Heart left ventricle (tissue), 16 donors: ENCODE measurements around the gene BICDL1. TPM values are rescaled to one million over a fixed set of nuclear protein-coding genes. Genes with fewer than 3 reads are reported as not detected.

Experiments
- ATAC-seq, 4 donors: fragments of 200-7000 bp; cut with Tn5 transposase; one replicate each; pipeline ENCODE4 v1.9.1; 2020 to 2022; ENCODE audit warnings: moderate library complexity in 4 of 4, mild to moderate bottlenecking in 3 of 4, moderate number of reproducible peaks in 1 of 4
- DNase-seq, 5 donors: peaks; one replicate each; pipeline ENCODE4 v3.0.0-alpha.2; 2020
- H3K27ac ChIP-seq, 12 donors: fragments of 200-600 bp; sonication (generic) in 4 of 12; one replicate each; pipeline versions ENCODE4 v1.5.0 to v1.8.0; 2016 to 2022; ENCODE audit warnings: mild to moderate bottlenecking in 2 of 12
- H3K27me3 ChIP-seq, 9 donors: fragments of 200-600 bp; sonication (generic) in 2 of 9; one replicate each; pipeline versions ENCODE4 v1.5.1 to v1.8.0; 2016 to 2022; ENCODE audit warnings: mild to moderate bottlenecking in 3 of 9
- H3K36me3 ChIP-seq, 9 donors: fragments of 200-600 bp; sonication (generic) in 2 of 9; one replicate each; pipeline versions ENCODE4 v1.5.0 to v1.8.0; 2018 to 2022; ENCODE audit warnings: mild to moderate bottlenecking in 2 of 9
- H3K4me1 ChIP-seq, 12 donors: fragments of 200-600 bp; sonication (generic) in 4 of 12; one replicate each; pipeline versions ENCODE4 v1.5.0 to v1.8.0; 2016 to 2022; ENCODE audit warnings: mild to moderate bottlenecking in 3 of 12
- H3K4me3 ChIP-seq, 12 donors: fragments of 200-600 bp; sonication (generic) in 4 of 12; one replicate each; pipeline versions ENCODE4 v1.5.0 to v1.8.0; 2017 to 2022; ENCODE audit warnings: mild to moderate bottlenecking in 9 of 12, moderate library complexity in 4 of 12
- H3K9me3 ChIP-seq, 12 donors: fragments of 200-600 bp; sonication (generic) in 4 of 12; one replicate each; pipeline versions ENCODE4 v1.5.0 to v1.8.0; 2016 to 2022; ENCODE audit warnings: mild to moderate bottlenecking in 1 of 12
- CTCF ChIP-seq, 12 donors: fragments of 200-600 bp; sonication (generic) in 4 of 12; IDR thresholded peaks; one replicate each; pipeline versions ENCODE4 v1.5.0 to v1.8.0; 2018 to 2022; ENCODE audit warnings: antibody characterized with exemption in 12 of 12, mild to moderate bottlenecking in 5 of 12
- POLR2A ChIP-seq, 2 donors: fragments of 450-650 bp; IDR thresholded peaks; one replicate each; pipeline ENCODE4 v1.6.1; 2017; ENCODE audit warnings: antibody characterized with exemption in 2 of 2, mild to moderate bottlenecking in 2 of 2, moderate library complexity in 2 of 2
- WGBS, 4 donors: extraction: QIAGEN DNeasy Blood & Tissue Kit in 2 of 4; methylation state at CpG; one replicate each; pipeline versions ENCODE4 v1.1.5 to v1.1.7; 2013 to 2018; 5-methylcytosine and 5-hydroxymethylcytosine counted together
- intact Hi-C, 10 donors: fragments of 100-400 bp; cut with DNase I; formaldehyde crosslinking; loops; one replicate each; pipeline versions ENCODE4 v1.11.1 to v1.14.2; 2022
- polyA plus RNA-seq, 2 donors: library from polyadenylated mRNA; stranded (reverse); fragments of 200-250 nt; gene quantifications; one replicate each; pipeline ENCODE4 v1.2.3, GENCODE V29; 2013
- total RNA-seq, 9 donors: library from RNA; depleted of rRNA in 2 of 9; stranded (reverse); fragments of >200 nt in 2 of 9; fragmentation: NEBNext Ultra II Directional in 3 of 9; extraction: Animal tissue kit (Norgen Biotek cat#: 25700) in 3 of 9; gene quantifications; one replicate each; pipeline versions ENCODE4 v1.1.0 to v1.2.4, GENCODE V29; 2016 to 2023
- donor health status: ischemic (EF 13 %, LVEDD 7.1; RV severe dilation, severe dysfunction).
- donor health status: healthy with polysubstance abuse.
- donor health status: DM: no; HTN: yes; CAD: no.
- donor health status: DM: no; HTN: no; CAD: no.
- donor health status: ischemic (EF 25% LVEDD 6.9; RV normal size, moderate dysfunction).
- donor health status: ischemic (EF 25% LVEDD 5.7; RV mildly dilated, moderate dysfunction).
- donor health status: healthy.
- donor health status: DM: yes; HTN: yes; CAD: no.
- donor health status: ischemic (EF 35%, LVEDD 5.7; RV mildly dilated, moderate dysfunction).
- donor health status: nonischemic (EF 11% LVEDD 7.7; RV severe dilation, severe dysfunction).
- donor health status: DM: yes; HTN: yes; CAD: no.
- donor health status: PGD.
- donor health status: ischemic (EF 29% LVEDD 5.4; RV normal size, mild dysfunction).
- donor health status: nonischemic (EF 23%, LVEDD 6.1; RV moderate dilation, normal function).

Gene BICDL1
- total and polyA plus RNA-seq, 11 donors: 0.12 to 28.0 (median 0.30) TPM; not detected in 4

- no peak for ATAC-seq
- Histone ChIP-seq H3K9me3 (no peaks in the 10 kb centered on the region), H3K27me3 (no peaks in the 10 kb centered on the region), H3K4me1 (peaks cover 7 to 53% (median 28%) of the 10 kb centered on the region in 12 donors), H3K27ac (no peak overlapping the region), H3K36me3 (peaks cover 0 to 74% (median 24%) of the 10 kb centered on the region in 9 donors), H3K4me3 (no peak overlapping the region)
- intact Hi-C loops: no loop called here
- TF ChIP-seq POLR2A (IDR thresholded peaks at IDR 0.05): no peak
- no peak for TF ChIP-seq CTCF (IDR thresholded peaks at IDR 0.05)
- WGBS, 4 donors: 88 to 100% (median 95%) methylated on average over 1 of the region's 1 CpG
- no peak for DNase-seq
These were observed 117.1 kb downstream of the BICDL1 start for GRCh38 chr12:120106151-120106550.

DNA sequence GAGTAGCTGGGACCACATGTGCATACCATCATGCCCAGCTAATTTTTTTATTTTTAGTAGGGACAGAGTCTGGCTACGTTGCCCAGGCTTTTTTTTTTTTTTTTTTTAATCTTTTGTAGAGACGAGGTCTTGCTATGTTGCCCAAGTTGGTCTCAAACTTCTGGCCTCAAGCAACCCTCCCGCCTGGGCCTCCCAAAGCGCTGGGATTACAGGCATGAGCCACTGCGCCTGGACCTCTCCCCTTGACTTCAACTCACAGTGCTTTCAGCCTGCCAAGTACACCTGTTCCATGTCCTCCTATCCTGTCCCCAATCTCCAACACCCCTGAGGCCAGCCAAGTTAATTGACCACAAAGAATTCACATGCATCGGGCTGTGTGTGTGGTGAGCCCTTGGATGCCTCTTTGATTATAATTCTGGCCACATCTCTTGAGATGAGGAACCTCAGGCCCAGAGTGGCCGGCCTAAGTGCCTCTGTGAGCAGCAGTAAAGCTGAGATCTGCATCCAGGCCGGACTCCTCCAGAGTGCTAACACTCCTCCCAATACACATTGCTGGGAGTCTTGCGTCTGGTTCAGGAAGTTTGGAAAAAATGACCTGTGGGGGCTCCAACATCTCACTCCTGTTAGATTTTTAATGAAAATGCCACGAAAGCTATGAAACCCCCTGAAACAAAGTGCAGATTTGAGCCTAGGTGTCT is 120.7 kb downstream of the BICDL1 start:
- TF ChIP-seq CTCF (IDR thresholded peaks at IDR 0.05): no peak
- no peak for TF ChIP-seq POLR2A (IDR thresholded peaks at IDR 0.05)
- WGBS, 4 donors: 82 to 85% (median 84%) methylated on average over 9 to 10 of the region's 10 CpGs
- H3K27me3 ChIP-seq: no peaks in the 10 kb centered on the region
- H3K4me1 ChIP-seq: peaks cover 0 to 56% (median 17%) of the 10 kb centered on the region in 12 donors
- peaks cover 0 to 54% (median 14%) of the 10 kb centered on the region in 9 donors for H3K36me3 ChIP-seq
- DNase-seq (peak in 1 of 5 donors; percentile 26), ATAC-seq (no peak)
- no peak overlapping the region for H3K4me3 ChIP-seq
- peak overlapping the region in 1 of 12 donors; percentile 77 for H3K27ac ChIP-seq
- H3K9me3 ChIP-seq: no peaks in the 10 kb centered on the region
- intact Hi-C loops: no loop called here

DNA sequence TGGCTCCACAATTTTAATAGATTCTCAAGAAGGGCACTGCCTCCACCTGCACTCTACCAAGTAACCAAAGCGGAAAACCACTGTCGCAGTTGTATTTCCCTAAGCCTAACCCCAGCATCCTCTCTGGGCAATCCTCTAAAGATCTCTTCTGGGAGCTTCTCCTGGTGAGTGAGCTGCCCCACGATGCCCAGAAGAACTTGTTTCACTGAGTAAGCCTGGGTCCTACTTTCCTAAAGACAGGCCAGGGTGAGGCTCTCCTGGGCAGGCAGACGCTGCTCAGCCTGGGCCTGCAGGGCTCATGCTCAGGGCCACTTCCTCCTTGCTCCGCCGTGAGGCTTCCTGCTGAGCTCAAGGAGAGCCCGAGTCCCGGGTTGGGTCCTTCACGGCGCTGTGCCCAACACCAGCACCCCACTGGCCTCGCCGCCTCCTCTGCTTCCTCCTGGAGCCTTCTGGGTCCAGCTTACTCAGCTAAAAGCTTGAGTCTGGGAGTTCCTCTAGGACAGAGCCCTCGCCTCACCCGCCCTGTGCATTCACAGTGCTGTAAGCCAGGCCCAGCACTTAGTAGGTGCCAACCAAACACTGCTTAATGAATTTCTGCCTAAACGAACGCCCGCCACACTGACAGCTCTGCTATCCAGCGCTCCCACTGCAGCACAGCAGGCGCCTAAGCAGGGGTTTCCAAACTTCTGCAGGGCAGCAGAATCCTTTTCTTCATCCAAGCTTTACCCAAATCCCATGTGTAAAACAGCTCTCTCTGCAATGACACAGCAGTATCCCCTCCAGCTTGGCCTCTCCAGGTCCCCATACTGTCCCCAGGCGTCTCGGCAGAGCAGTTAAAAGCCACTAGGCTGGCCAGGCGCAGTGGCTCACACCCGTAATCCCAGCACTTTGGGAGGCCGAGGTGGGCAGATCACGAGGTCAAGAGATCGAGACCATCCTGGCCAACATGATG is 121.8 kb downstream of the BICDL1 start:
- Histone ChIP-seq H3K4me3 (peak overlapping the region in 1 of 12 donors; percentile 26), H3K4me1 (peaks cover 3 to 67% (median 28%) of the 10 kb centered on the region in 12 donors), H3K36me3 (peaks cover 0 to 45% (median 11%) of the 10 kb centered on the region in 9 donors), H3K27ac (peak overlapping the region in 9 of 12 donors; percentile 7 to 77 (median 37)), H3K27me3 (no peaks in the 10 kb centered on the region), H3K9me3 (no peaks in the 10 kb centered on the region)
- intact Hi-C loops: no loop called here
- 58 to 70% (median 60%) methylated on average over 24 to 26 of the region's 26 CpGs for WGBS, 4 donors
- TF ChIP-seq POLR2A (IDR thresholded peaks at IDR 0.05) (no peak), CTCF (IDR thresholded peaks at IDR 0.05) (no peak)
- DNase-seq (peak; percentile 62 to 87 (median 75)), ATAC-seq (peak; percentile 53 to 87 (median 72))
